H9 (cell line): ENCODE results near the gene SZT2. TPM values are rescaled to one million over a fixed set of nuclear protein-coding genes. Genes with fewer than 3 reads are reported as not detected.

Experiments used
- DNase-seq: peaks from one replicate; pipeline ENCODE4 v3.0.0-alpha.2; 2017
- H2AFZ ChIP-seq: one replicate; pipeline ENCODE4 v1.6.1; 2013; ENCODE audit warnings: mild to moderate bottlenecking, low read length, control low read depth, moderate library complexity
- H2AK5ac ChIP-seq: 2 replicates; pipeline ENCODE4 v1.6.1; 2013; ENCODE audit warnings: low read length, control low read depth, mixed read lengths; ENCODE audit not compliant: insufficient read length
- H2BK120ac ChIP-seq: one replicate; pipeline ENCODE4 v1.6.1; 2013; ENCODE audit warnings: low read depth, mild to moderate bottlenecking, low read length, control low read depth, inconsistent platforms; ENCODE audit not compliant: poor library complexity, severe bottlenecking
- H2BK12ac ChIP-seq: 2 replicates; pipeline ENCODE4 v1.6.1; 2013; ENCODE audit warnings: low read length, control low read depth, mixed read lengths, low read depth; ENCODE audit not compliant: insufficient read length
- H2BK15ac ChIP-seq: 2 replicates; pipeline ENCODE4 v1.6.1; 2013; ENCODE audit warnings: low read depth, low read length, control low read depth
- H2BK20ac ChIP-seq: one replicate; pipeline ENCODE4 v1.6.1; 2013; ENCODE audit warnings: low read depth, mild to moderate bottlenecking, low read length, control low read depth, inconsistent platforms; ENCODE audit not compliant: poor library complexity, severe bottlenecking
- H2BK5ac ChIP-seq: 2 replicates; pipeline ENCODE4 v1.6.1; 2013; ENCODE audit warnings: low read length, control low read depth, mixed read lengths; ENCODE audit not compliant: insufficient read length
- H3K14ac ChIP-seq: 2 replicates; pipeline ENCODE4 v1.6.1; 2013; ENCODE audit warnings: low read length, control low read depth; ENCODE audit not compliant: insufficient read depth
- H3K18ac ChIP-seq: 2 replicates; pipeline ENCODE4 v1.6.1; 2013; ENCODE audit warnings: low read depth, mild to moderate bottlenecking, mixed read lengths, low read length, control low read depth; ENCODE audit not compliant: insufficient read length
- H3K23ac ChIP-seq: 2 replicates; pipeline ENCODE4 v1.6.1; 2013; ENCODE audit warnings: low read length, control low read depth, mixed read lengths, low read depth; ENCODE audit not compliant: insufficient read length
- H3K23me2 ChIP-seq: 2 replicates; pipeline ENCODE4 v1.6.1; 2013; ENCODE audit warnings: low read depth, mild to moderate bottlenecking, mixed read lengths, low read length, control low read depth; ENCODE audit not compliant: insufficient read length, poor library complexity, severe bottlenecking
- H3K27ac ChIP-seq: 2 replicates; pipeline ENCODE4 v1.5.1; 2013; ENCODE audit warnings: low read length, control low read depth, mixed read lengths, low read depth; ENCODE audit not compliant: insufficient read length
- H3K27me3 ChIP-seq: 2 replicates; pipeline ENCODE4 v1.6.1; 2013; ENCODE audit warnings: low read length, control low read depth, inconsistent platforms; ENCODE audit not compliant: insufficient read depth
- H3K4ac ChIP-seq: 2 replicates; pipeline ENCODE4 v1.6.1; 2013; ENCODE audit warnings: low read depth, mild to moderate bottlenecking, control low read depth, inconsistent platforms, low read length, moderate library complexity
- H3K4me1 ChIP-seq: 2 replicates; pipeline ENCODE4 v1.6.1; 2013; ENCODE audit warnings: low read length, control low read depth, inconsistent platforms; ENCODE audit not compliant: insufficient read depth
- H3K4me2 ChIP-seq: 2 replicates; pipeline ENCODE4 v1.6.1; 2013; ENCODE audit warnings: low read length, control low read depth, mixed read lengths; ENCODE audit not compliant: insufficient read length, insufficient read depth
- H3K56ac ChIP-seq: 2 replicates; pipeline ENCODE4 v1.6.1; 2013; ENCODE audit warnings: low read depth, mild to moderate bottlenecking, mixed read lengths, low read length, control low read depth; ENCODE audit not compliant: insufficient read length
- H3K79me1 ChIP-seq: 2 replicates; pipeline ENCODE4 v1.6.1; 2013; ENCODE audit warnings: low read depth, mild to moderate bottlenecking, moderate library complexity, low read length, control low read depth, inconsistent platforms; ENCODE audit not compliant: insufficient read depth, poor library complexity, severe bottlenecking
- H3K79me2 ChIP-seq: 2 replicates; pipeline ENCODE4 v1.6.1; 2013; ENCODE audit warnings: low read length, control low read depth, inconsistent platforms; ENCODE audit not compliant: insufficient read depth
- H3K9ac ChIP-seq: 2 replicates; pipeline ENCODE4 v1.6.1; 2013; ENCODE audit warnings: low read length, control low read depth, mixed read lengths; ENCODE audit not compliant: insufficient read length; ENCODE audit errors: extremely low read depth
- H3K9me3 ChIP-seq: one replicate; pipeline ENCODE4 v1.6.1; 2013; ENCODE audit warnings: low read depth, low read length, inconsistent platforms; ENCODE audit not compliant: control insufficient read depth
- H3T11ph ChIP-seq: one replicate; pipeline ENCODE4 v1.6.1; 2013; ENCODE audit warnings: mild to moderate bottlenecking, low read length, control low read depth, inconsistent platforms
- H4K20me1 ChIP-seq: one replicate; pipeline ENCODE4 v1.6.1; 2013; ENCODE audit not compliant: control insufficient read depth, insufficient read length, insufficient read depth
- H4K5ac ChIP-seq: 2 replicates; pipeline ENCODE4 v1.6.1; 2013; ENCODE audit warnings: low read depth, mild to moderate bottlenecking, mixed read lengths, low read length, control low read depth; ENCODE audit not compliant: insufficient read length
- H4K8ac ChIP-seq: replicated peaks from 2 replicates; pipeline ENCODE4 v1.6.1; 2013; ENCODE audit warnings: low read length, control low read depth, mixed read lengths, low read depth; ENCODE audit not compliant: insufficient read length
- H4K91ac ChIP-seq: 2 replicates; pipeline ENCODE4 v1.6.1; 2013; ENCODE audit warnings: low read depth, mild to moderate bottlenecking, moderate library complexity, mixed read lengths, low read length, control low read depth; ENCODE audit not compliant: insufficient read length
- H3K27ac Mint-ChIP-seq, 3 experiments: 2 replicates in 2 of 3; 3 replicates in 1 of 3; pipeline ENCODE4 v1.8.0; 2020 to 2021; ENCODE audit warnings: mixed read lengths in 3 of 3, mild to moderate bottlenecking in 1 of 3, moderate library complexity in 1 of 3
- H3K27me3 Mint-ChIP-seq: 2 replicates; pipeline ENCODE4 v1.8.0; 2021; ENCODE audit warnings: low read depth, mild to moderate bottlenecking, moderate library complexity, mixed read lengths
- H3K36me3 Mint-ChIP-seq, 3 experiments: 2 replicates in 2 of 3; 3 replicates in 1 of 3; pipeline ENCODE4 v1.8.0; 2020 to 2021; ENCODE audit warnings: low read depth in 3 of 3, mixed read lengths in 3 of 3; ENCODE audit not compliant: insufficient read depth in 1 of 3
- H3K4me1 Mint-ChIP-seq, 2 experiments: 2 replicates each; pipeline ENCODE4 v1.8.0; 2020; ENCODE audit warnings: mixed read lengths in 2 of 2
- H3K4me3 Mint-ChIP-seq, 2 experiments: 2 replicates in 1 of 2; 3 replicates in 1 of 2; pipeline ENCODE4 v1.8.0; 2020 to 2021; ENCODE audit warnings: mild to moderate bottlenecking in 2 of 2, mixed read lengths in 2 of 2, moderate library complexity in 1 of 2
- H3K9me3 Mint-ChIP-seq, 2 experiments: 2 replicates in 1 of 2; 3 replicates in 1 of 2; pipeline ENCODE4 v1.8.0; 2020; ENCODE audit warnings: mild to moderate bottlenecking in 2 of 2, mixed read lengths in 2 of 2, moderate library complexity in 1 of 2
- WGBS: extraction: QIAGEN DNeasy Blood & Tissue Kit; methylation state at CpG from one replicate; pipeline ENCODE4 v1.1.7; 2013; ENCODE audit warnings: missing lambda C conversion rate, low lambda C conversion rate, mixed read lengths; ENCODE audit not compliant: insufficient read length; ENCODE audit errors: extremely low coverage; 5-methylcytosine and 5-hydroxymethylcytosine counted together
- total RNA-seq: library from RNA; stranded (reverse); gene quantifications from 2 replicates; pipeline ENCODE4 v1.2.1, GENCODE V29; 2021
- TF ChIP-seq, protein P1 (sequence below): fragments of 200-600 bp; sonication (generic); conservative IDR thresholded peaks from 3 replicates; pipeline ENCODE4 v1.8.0; 2021; ENCODE audit warnings: antibody characterized with exemption, mild to moderate bottlenecking

Gene SZT2
- total RNA-seq, 1 experiment from 2014 or later: 16.8 TPM

- DNase-seq: no peak
- no peak overlapping the region for H3K27ac Mint-ChIP-seq
- Histone ChIP-seq H3K9ac (no peak overlapping the region), H2AK5ac (no peak overlapping the region), H2BK15ac (no peak overlapping the region), H4K91ac (no peak overlapping the region), H3K27ac (no peak overlapping the region), H4K20me1 (no peaks in the 10 kb centered on the region), H4K8ac (no peak overlapping the region), H3K4ac (no peak overlapping the region), H2BK20ac (no peak overlapping the region), H4K5ac (no peak overlapping the region), H3K4me1 (no peaks in the 10 kb centered on the region; the same call in 1 of the 2 replicates), H3K23ac (no peak overlapping the region), H3K4me2 (no peak overlapping the region), H3K56ac (no peak overlapping the region), H3K27me3 (no peaks in the 10 kb centered on the region), H3K79me1 (no peaks in the 10 kb centered on the region), H2AFZ (no peak overlapping the region), H3K79me2 (no peaks in the 10 kb centered on the region), H3K18ac (no peak overlapping the region), H2BK5ac (no peak overlapping the region), H3K23me2 (no peaks in the 10 kb centered on the region), H3T11ph (no peak overlapping the region), H2BK120ac (no peak overlapping the region), H3K14ac (no peak overlapping the region), H2BK12ac (no peak overlapping the region), H3K9me3 (no peaks in the 10 kb centered on the region)
- TF ChIP-seq, protein P1, sequence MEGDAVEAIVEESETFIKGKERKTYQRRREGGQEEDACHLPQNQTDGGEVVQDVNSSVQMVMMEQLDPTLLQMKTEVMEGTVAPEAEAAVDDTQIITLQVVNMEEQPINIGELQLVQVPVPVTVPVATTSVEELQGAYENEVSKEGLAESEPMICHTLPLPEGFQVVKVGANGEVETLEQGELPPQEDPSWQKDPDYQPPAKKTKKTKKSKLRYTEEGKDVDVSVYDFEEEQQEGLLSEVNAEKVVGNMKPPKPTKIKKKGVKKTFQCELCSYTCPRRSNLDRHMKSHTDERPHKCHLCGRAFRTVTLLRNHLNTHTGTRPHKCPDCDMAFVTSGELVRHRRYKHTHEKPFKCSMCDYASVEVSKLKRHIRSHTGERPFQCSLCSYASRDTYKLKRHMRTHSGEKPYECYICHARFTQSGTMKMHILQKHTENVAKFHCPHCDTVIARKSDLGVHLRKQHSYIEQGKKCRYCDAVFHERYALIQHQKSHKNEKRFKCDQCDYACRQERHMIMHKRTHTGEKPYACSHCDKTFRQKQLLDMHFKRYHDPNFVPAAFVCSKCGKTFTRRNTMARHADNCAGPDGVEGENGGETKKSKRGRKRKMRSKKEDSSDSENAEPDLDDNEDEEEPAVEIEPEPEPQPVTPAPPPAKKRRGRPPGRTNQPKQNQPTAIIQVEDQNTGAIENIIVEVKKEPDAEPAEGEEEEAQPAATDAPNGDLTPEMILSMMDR: no peak
- peaks cover 9 to 10% of the 10 kb centered on the region in 2 experiments for H3K4me1 Mint-ChIP-seq
- H3K4me3 Mint-ChIP-seq: no peak overlapping the region
- WGBS: no CpG with 5 or more reads among the region's 13 CpGs
- no peaks in the 10 kb centered on the region for H3K27me3 Mint-ChIP-seq
- H3K9me3 Mint-ChIP-seq: no peaks in the 10 kb centered on the region
- H3K36me3 Mint-ChIP-seq: peaks cover 4 to 43% (median 20%) of the 10 kb centered on the region in 3 experiments; a peak in 6 of 7 replicates
Measured at GRCh38 chr1:43419627-43420425, 30.1 kb downstream of the SZT2 start.
